H1 (cell line): ENCODE measurements around the gene ELFN2. TPM values are rescaled to one million over a fixed set of nuclear protein-coding genes. Genes with fewer than 3 reads are reported as not detected.

Experiments
- CTCF ChIA-PET: fragments of 300-600 bp; sonication (Branson Sonifier 250); formaldehyde crosslinking; loops from one replicate; lab custom pipeline; 2021; ENCODE audit not compliant: partially characterized antibody; lab: Charles Lee
- POLR2A ChIA-PET: fragments of 300-600 bp; sonication (Branson Sonifier 250); formaldehyde crosslinking; loops from one replicate; lab custom pipeline; 2021; ENCODE audit warnings: inconsistent platforms; ENCODE audit not compliant: partially characterized antibody; lab: Charles Lee
- DNase-seq, 2 experiments: peaks; one replicate each; pipeline versions ENCODE4 v3.0.0 to v3.0.0-alpha.2; 2010 to 2022; ENCODE audit warnings: low spot score in 2 of 2, low read depth in 1 of 2, mixed read lengths in 1 of 2
- FAIRE-seq: peaks from 2 replicates; lab custom pipeline; 2011; peaks lifted over from hg19 to GRCh38; lab: Jason Lieb, UNC
- H2AFZ ChIP-seq: 2 replicates; pipeline ENCODE4 v1.8.1; 2012; ENCODE audit warnings: low read length, inconsistent platforms
- H2AK5ac ChIP-seq: 2 replicates; pipeline ENCODE4 v1.6.1; 2013; ENCODE audit warnings: low read depth, low read length
- H2BK120ac ChIP-seq: replicated peaks from 2 replicates; pipeline ENCODE3; 2013; ENCODE audit warnings: low read depth, low read length, inconsistent platforms
- H2BK12ac ChIP-seq: 2 replicates; pipeline ENCODE4 v1.6.1; 2013; ENCODE audit warnings: low read depth, low read length
- H2BK15ac ChIP-seq: 2 replicates; pipeline ENCODE4 v1.6.1; 2013; ENCODE audit warnings: low read length
- H2BK20ac ChIP-seq: 2 replicates; pipeline ENCODE4 v1.6.1; 2013; ENCODE audit warnings: low read length
- H2BK5ac ChIP-seq: 2 replicates; pipeline ENCODE4 v1.6.1; 2013; ENCODE audit warnings: low read depth, low read length
- H3K14ac ChIP-seq: 2 replicates; pipeline ENCODE4 v1.6.1; 2013; ENCODE audit warnings: inconsistent platforms; ENCODE audit not compliant: insufficient read length
- H3K18ac ChIP-seq: 2 replicates; pipeline ENCODE4 v1.6.1; 2013; ENCODE audit warnings: low read length; ENCODE audit errors: extremely low read depth
- H3K23ac ChIP-seq: 2 replicates; pipeline ENCODE4 v1.6.1; 2013; ENCODE audit warnings: inconsistent platforms; ENCODE audit not compliant: insufficient read length
- H3K23me2 ChIP-seq: 2 replicates; pipeline ENCODE4 v1.6.1; 2013; ENCODE audit warnings: low read depth, low read length
- H3K27ac ChIP-seq: 2 replicates; pipeline ENCODE4 v1.6.1; 2011; ENCODE audit warnings: low read depth, low read length, inconsistent platforms
- H3K27me3 ChIP-seq, 4 experiments: replicated peaks in 1 of 4; 1 replicate in 1 of 4; 2 replicates in 3 of 4; pipeline versions ENCODE4 v1.6.1 to v1.8.1; 2011 to 2013; ENCODE audit warnings: low read length in 3 of 4, mild to moderate bottlenecking in 3 of 4, inconsistent platforms in 2 of 4, mixed read lengths in 2 of 4, moderate library complexity in 1 of 4; ENCODE audit not compliant: control insufficient read depth in 3 of 4, insufficient read depth in 3 of 4; ENCODE audit errors: extremely low read depth in 1 of 4
- H3K36me3 ChIP-seq, 4 experiments: 2 replicates each; pipeline versions ENCODE4 v1.6.1 to v1.8.1; 2011 to 2013; ENCODE audit warnings: mild to moderate bottlenecking in 4 of 4, low read length in 3 of 4, moderate library complexity in 2 of 4, control low read depth in 1 of 4, inconsistent platforms in 1 of 4; ENCODE audit not compliant: insufficient read depth in 4 of 4, control insufficient read depth in 2 of 4
- H3K4ac ChIP-seq: replicated peaks from 2 replicates; pipeline ENCODE3; 2013; ENCODE audit warnings: low read length, low read depth, mixed read lengths, inconsistent platforms; ENCODE audit not compliant: insufficient read length
- H3K4me1 ChIP-seq, 4 experiments: replicated peaks in 1 of 4; 1 replicate in 1 of 4; 2 replicates in 3 of 4; pipeline versions ENCODE4 v1.6.1 to v1.8.1; 2011 to 2013; ENCODE audit warnings: low read length in 3 of 4, inconsistent platforms in 2 of 4, mixed read lengths in 1 of 4; ENCODE audit not compliant: insufficient read depth in 4 of 4, control insufficient read depth in 3 of 4
- H3K4me2 ChIP-seq, 2 experiments: 2 replicates each; pipeline versions ENCODE4 v1.6.1 to v1.8.1; 2011 to 2013; ENCODE audit warnings: low read depth in 2 of 2, low read length in 2 of 2, control low read depth in 1 of 2, inconsistent platforms in 1 of 2, mild to moderate bottlenecking in 1 of 2; ENCODE audit not compliant: insufficient read depth in 1 of 2
- H3K4me3 ChIP-seq, 4 experiments: fragments of 200-600, 300-600 bp in 1 of 4; sonication (generic), shearing (Covaris generic), sonication (Bioruptor Twin) in 1 of 4; 2 replicates each; pipeline versions ENCODE4 v1.5.1 to v1.8.1; 2011 to 2016; ENCODE audit warnings: low read length in 4 of 4, low read depth in 3 of 4, control low read depth in 2 of 4, inconsistent platforms in 2 of 4, mild to moderate bottlenecking in 2 of 4, mixed read lengths in 1 of 4, moderate library complexity in 1 of 4; ENCODE audit not compliant: insufficient read depth in 2 of 4; ENCODE audit errors: extremely low read depth in 1 of 4
- H3K56ac ChIP-seq: replicated peaks from 2 replicates; pipeline ENCODE3; 2013; ENCODE audit warnings: low read depth, mild to moderate bottlenecking, mixed read lengths, low read length, inconsistent platforms; ENCODE audit not compliant: insufficient read length
- H3K79me1 ChIP-seq: 2 replicates; pipeline ENCODE4 v1.6.1; 2013; ENCODE audit warnings: low read depth, low read length, control low read depth
- H3K79me2 ChIP-seq, 2 experiments: 2 replicates each; pipeline versions ENCODE4 v1.6.1 to v1.8.1; 2012 to 2013; ENCODE audit warnings: low read length in 2 of 2, mild to moderate bottlenecking in 2 of 2, inconsistent platforms in 1 of 2; ENCODE audit not compliant: insufficient read depth in 2 of 2, control insufficient read depth in 1 of 2
- H3K9ac ChIP-seq, 4 experiments: replicated peaks in 1 of 4; 1 replicate in 1 of 4; 2 replicates in 3 of 4; pipeline versions ENCODE4 v1.6.1 to v1.8.1; 2011 to 2013; ENCODE audit warnings: low read depth in 3 of 4, low read length in 3 of 4, control low read depth in 2 of 4, mild to moderate bottlenecking in 2 of 4, moderate library complexity in 2 of 4, inconsistent platforms in 1 of 4; ENCODE audit errors: extremely low read depth in 1 of 4
- H3K9me3 ChIP-seq, 2 experiments: 2 replicates each; pipeline versions ENCODE4 v1.6.1 to v1.8.1; 2012 to 2013; ENCODE audit warnings: mild to moderate bottlenecking in 2 of 2, moderate library complexity in 2 of 2, control low read depth in 1 of 2, inconsistent platforms in 1 of 2, low read depth in 1 of 2, low read length in 1 of 2, mixed read lengths in 1 of 2; ENCODE audit not compliant: insufficient read depth in 2 of 2
- H4K20me1 ChIP-seq, 2 experiments: replicated peaks in 1 of 2; 2 replicates each; pipeline versions ENCODE3 to v1.8.1; 2011 to 2013; ENCODE audit warnings: inconsistent platforms in 2 of 2, low read length in 2 of 2, mild to moderate bottlenecking in 1 of 2; ENCODE audit not compliant: insufficient read depth in 2 of 2, control insufficient read depth in 1 of 2
- H4K5ac ChIP-seq: 2 replicates; pipeline ENCODE4 v1.6.1; 2013; ENCODE audit warnings: low read length, low read depth, mixed read lengths, inconsistent platforms; ENCODE audit not compliant: insufficient read length
- H4K8ac ChIP-seq: 2 replicates; pipeline ENCODE4 v1.8.0; 2013; ENCODE audit warnings: mild to moderate bottlenecking, moderate library complexity, low read length, inconsistent platforms; ENCODE audit not compliant: insufficient read depth; ENCODE audit errors: extremely low read depth
- H4K91ac ChIP-seq: replicated peaks from 2 replicates; pipeline ENCODE3; 2013; ENCODE audit warnings: low read length, mixed read lengths, inconsistent platforms; ENCODE audit not compliant: insufficient read length
- BCL11A ChIP-seq, 2 experiments: IDR thresholded peaks; one replicate each; pipeline ENCODE4 v1.6.1; 2011; ENCODE audit warnings: low read depth in 2 of 2, low read length in 2 of 2, mild to moderate bottlenecking in 2 of 2
- POLR2AphosphoS5 ChIP-seq: IDR thresholded peaks from 2 replicates; pipeline ENCODE4 v1.6.1; 2011; ENCODE audit warnings: low read depth, low read length
- POU5F1 ChIP-seq: IDR thresholded peaks from 2 replicates; pipeline ENCODE4 v1.6.1; 2011; ENCODE audit warnings: low read depth, mild to moderate bottlenecking, low read length, moderate library complexity
- SIRT6 ChIP-seq: IDR thresholded peaks from one replicate; pipeline ENCODE4 v1.7.1; 2012; ENCODE audit warnings: low read length, inconsistent platforms
- WGBS, 2 experiments: shearing (Covaris generic) in 1 of 2; methylation state at CpG; one replicate each; pipeline versions ENCODE4 v1.1.6 to v1.1.7; 2013 to 2015; ENCODE audit warnings: low lambda C conversion rate in 2 of 2, mixed read lengths in 2 of 2, inconsistent platforms in 1 of 2, low coverage in 1 of 2, missing lambda C conversion rate in 1 of 2; ENCODE audit not compliant: insufficient replicate concordance in 2 of 2, insufficient coverage in 1 of 2, insufficient read length in 1 of 2; ENCODE audit errors: extremely low coverage in 1 of 2, missing lambda C conversion rate in 1 of 2; 5-methylcytosine and 5-hydroxymethylcytosine counted together
- polyA plus RNA-seq, 7 experiments: library from polyadenylated mRNA; depleted of rRNA in 3 of 7; stranded (reverse) in 5 of 7; unstranded in 2 of 7; fragments of >200 nt in 5 of 7; fragments of 200-250 nt in 2 of 7; gene quantifications; 1 replicate in 5 of 7; 2 replicates in 1 of 7; 4 replicates in 1 of 7; pipeline versions ENCODE4 v1.2.1 to v1.2.3, GENCODE V29; 2011 to 2013; ENCODE audit warnings: missing spikeins in 2 of 7, mixed read lengths in 2 of 7
- total RNA-seq: library from RNA; stranded (reverse); fragmentation: NEBNext Ultra II Directional; extraction: Animal tissue kit (Norgen Biotek cat#: 25700); gene quantifications from 2 replicates; pipeline ENCODE4 v1.2.1, GENCODE V29; 2021

The ELFN2 gene
- total and polyA plus RNA-seq, 2 of the 8 experiments (the other 6 are each of a cell fraction or from before 2014, with no cell fraction given) = 0.63 to 0.88 TPM

DNA sequence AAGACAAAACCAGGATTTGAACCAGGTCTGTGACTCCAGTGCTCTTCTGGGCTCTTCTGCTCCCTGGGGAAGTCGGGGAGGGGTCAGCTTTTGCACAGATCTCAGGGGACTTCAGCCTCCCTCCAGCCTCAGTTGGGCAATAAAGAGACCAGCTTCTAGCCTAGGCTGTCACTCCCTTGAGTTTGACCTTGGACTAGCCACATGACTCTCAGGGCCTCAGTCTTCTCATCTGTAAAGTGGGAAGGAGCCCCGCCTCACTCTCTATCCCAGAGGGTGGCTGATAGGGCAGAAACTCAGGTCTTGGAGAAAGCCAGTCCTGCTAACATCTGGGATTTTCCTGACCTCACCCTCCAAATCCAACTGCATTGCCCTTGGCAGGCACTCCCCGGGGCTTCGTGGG is 38.7 kb downstream of the ELFN2 start:
- Histone ChIP-seq H4K91ac (no peak overlapping the region), H4K20me1 (no peaks in the 10 kb centered on the region), H3K4me3 (no peak overlapping the region), H2AK5ac (no peak overlapping the region), H2BK12ac (no peak overlapping the region), H2BK20ac (no peak overlapping the region), H4K8ac (no peak overlapping the region), H4K5ac (no peak overlapping the region), H2BK120ac (no peak overlapping the region), H3K23me2 (no peaks in the 10 kb centered on the region), H3K36me3 (no peaks in the 10 kb centered on the region), H3K27ac (no peak overlapping the region), H3K4ac (no peak overlapping the region), H3K56ac (no peak overlapping the region), H3K4me1 (peaks cover 0 to 4% (median 0%) of the 10 kb centered on the region in 4 experiments; a peak in 3 of 7 replicates), H2BK5ac (no peak overlapping the region), H3K79me2 (no peaks in the 10 kb centered on the region), H3K27me3 (no peaks in the 10 kb centered on the region; a peak in 1 of 7 replicates), H3K79me1 (no peaks in the 10 kb centered on the region), H2BK15ac (no peak overlapping the region), H3K18ac (no peak overlapping the region), H3K9ac (no peak overlapping the region), H3K4me2 (no peak overlapping the region), H2AFZ (no peak overlapping the region), H3K23ac (no peak overlapping the region), H3K9me3 (no peaks in the 10 kb centered on the region), H3K14ac (no peak overlapping the region)
- DNase-seq (no peak), FAIRE-seq (no peak)
- ChIA-PET CTCF (interaction anchor here (0.8 to 3.1 kb wide), 7 partner anchors 9 to 150 kb away, joined by 3 to 12 read pairs (median 5); no protein-coding TSS in a partner anchor), POLR2A (no interaction called here)
- WGBS, 2 experiments = 97% methylated on average over 4 of the region's 4 CpGs; no CpG with 5 or more reads in 1 of the 2 experiments
- TF ChIP-seq POLR2AphosphoS5 (no peak), BCL11A (IDR thresholded peaks at IDR 0.05; ENCODE audit: low read depth in 2 of 2, low read length in 2 of 2) (no peak), POU5F1 (no peak), SIRT6 (no peak)
